Upper lobe of right lung (tissue), 1 donor: Measurements from ENCODE around the gene DMBX1. TPM values are rescaled to one million over a fixed set of nuclear protein-coding genes. Genes with fewer than 3 reads are reported as not detected.

Experiments
- ATAC-seq: fragments of 200-7000 bp; cut with Tn5 transposase; one replicate; pipeline ENCODE4 v1.9.1; 2020; ENCODE audit warnings: mild to moderate bottlenecking, moderate library complexity
- DNase-seq: peaks from one replicate; pipeline ENCODE4 v3.0.0-alpha.2; 2020
- H3K27ac ChIP-seq: fragments of 200-600 bp; one replicate; pipeline ENCODE4 v1.8.0; 2022
- H3K27me3 ChIP-seq: fragments of 200-600 bp; one replicate; pipeline ENCODE4 v1.8.0; 2022; ENCODE audit warnings: mild to moderate bottlenecking
- H3K36me3 ChIP-seq: fragments of 200-600 bp; one replicate; pipeline ENCODE4 v1.8.0; 2022
- H3K4me1 ChIP-seq: fragments of 200-600 bp; one replicate; pipeline ENCODE4 v1.8.0; 2022
- H3K4me3 ChIP-seq: fragments of 200-600 bp; one replicate; pipeline ENCODE4 v1.8.0; 2022; ENCODE audit warnings: mild to moderate bottlenecking
- H3K9me3 ChIP-seq: fragments of 200-600 bp; one replicate; pipeline ENCODE4 v1.8.0; 2022
- intact Hi-C: fragments of 100-400 bp; cut with DNase I; formaldehyde crosslinking; loops from one replicate; pipeline ENCODE4 v1.11.0; 2022
- long read RNA-seq: library from polyadenylated mRNA; unstranded; transcript quantifications from one replicate; pipeline ENCODE4 v2.0.0, GENCODE V29; 2021
- total RNA-seq: library from RNA; stranded (reverse); fragmentation: NEBNext Ultra II Directional; extraction: Animal tissue kit (Norgen Biotek cat#: 25700); gene quantifications from one replicate; pipeline ENCODE4 v1.2.1, GENCODE V29; 2021
- TF ChIP-seq, protein P1 (sequence below): fragments of 200-600 bp; IDR thresholded peaks from one replicate; pipeline ENCODE4 v1.8.0; 2022; ENCODE audit warnings: antibody characterized with exemption
- donor health status: DM: no; HTN: yes; CAD: no; lungs with severe emphysema.

The DMBX1 gene
- not detected for total RNA-seq
- long read RNA-seq = 0 reads

DNA sequence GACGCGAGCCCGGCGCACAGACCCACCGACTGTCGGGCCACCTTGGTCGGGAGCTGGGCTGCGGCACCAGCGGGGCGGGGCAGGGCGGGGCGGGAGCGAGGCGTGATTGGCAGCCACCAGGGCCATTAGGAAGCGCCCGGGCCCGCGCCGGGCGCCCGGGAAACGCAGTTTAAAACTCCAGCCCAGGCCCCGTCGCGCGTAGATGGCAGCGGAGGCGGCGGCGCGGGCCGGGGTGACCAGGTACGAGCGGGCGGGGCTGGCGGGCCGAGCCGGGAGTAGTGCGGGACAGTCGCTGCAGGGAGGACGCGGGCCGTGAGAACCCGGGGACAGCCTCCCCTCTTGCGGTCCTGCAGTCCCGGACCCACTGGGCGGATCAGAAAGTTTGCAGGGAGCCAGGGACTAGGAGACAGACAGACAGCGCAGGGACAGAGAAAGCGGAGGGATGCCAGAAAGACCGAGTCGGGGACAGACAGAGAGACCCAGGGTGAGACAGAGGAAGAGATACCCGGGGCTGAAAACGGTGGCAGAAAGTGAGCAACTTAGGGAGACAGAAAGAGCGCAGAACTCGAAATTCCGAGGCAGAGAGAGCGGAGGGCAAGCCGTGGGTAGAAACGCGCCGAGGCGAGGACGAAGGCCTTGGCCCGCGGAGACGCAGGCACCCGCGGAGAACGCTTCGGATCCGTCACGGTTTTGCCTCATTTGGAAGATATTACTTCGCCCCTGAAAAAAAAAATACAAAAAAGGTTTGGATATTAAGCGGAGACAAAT lies at the start of gene DMBX1:
DMBX1 (plus strand) TSS at position 199 of the 768 bp plus-strand sequence. CDS start 17,175 bp downstream, outside the sequence.
- H3K36me3 ChIP-seq = no peaks in the 10 kb centered on the region
- DNase-seq = peak; percentile 77
- ATAC-seq = peak; percentile 70

DNA sequence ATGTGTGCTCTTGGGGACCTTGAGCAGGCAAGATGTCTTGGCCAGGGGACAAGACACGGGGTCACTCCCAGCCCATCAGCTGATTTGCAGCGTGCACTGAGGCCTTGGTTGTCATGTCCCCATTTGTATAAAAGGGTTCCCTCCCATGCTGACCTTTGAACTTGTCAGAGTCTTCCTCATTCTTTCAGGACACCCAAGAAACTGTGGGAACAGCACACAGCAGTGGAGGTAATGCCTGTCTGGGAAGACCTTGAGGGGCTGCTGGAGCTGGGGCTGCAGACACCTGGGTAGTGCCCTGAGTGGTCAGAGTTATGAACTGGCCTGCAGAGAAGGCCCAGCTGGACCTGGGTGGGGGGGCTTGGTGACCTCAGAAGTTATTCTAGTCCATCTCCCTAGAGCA lies 49.2 kb upstream of the DMBX1 start:
- H3K4me3 ChIP-seq = no peak overlapping the region

More for the DNA sequence above, at the start of gene DMBX1:
- Histone ChIP-seq H3K27ac (no peak within 1 kb of the TSS), H3K4me1 (peaks cover 20% of the 10 kb centered on the region), H3K27me3 (peaks cover 96% of the 10 kb centered on the region), H3K4me3 (peak within 1 kb of the TSS; percentile 38), H3K9me3 (no peaks in the 10 kb centered on the region)
- intact Hi-C loops = no loop called here
- TF ChIP-seq, protein P1, sequence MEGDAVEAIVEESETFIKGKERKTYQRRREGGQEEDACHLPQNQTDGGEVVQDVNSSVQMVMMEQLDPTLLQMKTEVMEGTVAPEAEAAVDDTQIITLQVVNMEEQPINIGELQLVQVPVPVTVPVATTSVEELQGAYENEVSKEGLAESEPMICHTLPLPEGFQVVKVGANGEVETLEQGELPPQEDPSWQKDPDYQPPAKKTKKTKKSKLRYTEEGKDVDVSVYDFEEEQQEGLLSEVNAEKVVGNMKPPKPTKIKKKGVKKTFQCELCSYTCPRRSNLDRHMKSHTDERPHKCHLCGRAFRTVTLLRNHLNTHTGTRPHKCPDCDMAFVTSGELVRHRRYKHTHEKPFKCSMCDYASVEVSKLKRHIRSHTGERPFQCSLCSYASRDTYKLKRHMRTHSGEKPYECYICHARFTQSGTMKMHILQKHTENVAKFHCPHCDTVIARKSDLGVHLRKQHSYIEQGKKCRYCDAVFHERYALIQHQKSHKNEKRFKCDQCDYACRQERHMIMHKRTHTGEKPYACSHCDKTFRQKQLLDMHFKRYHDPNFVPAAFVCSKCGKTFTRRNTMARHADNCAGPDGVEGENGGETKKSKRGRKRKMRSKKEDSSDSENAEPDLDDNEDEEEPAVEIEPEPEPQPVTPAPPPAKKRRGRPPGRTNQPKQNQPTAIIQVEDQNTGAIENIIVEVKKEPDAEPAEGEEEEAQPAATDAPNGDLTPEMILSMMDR = no peak

DNA sequence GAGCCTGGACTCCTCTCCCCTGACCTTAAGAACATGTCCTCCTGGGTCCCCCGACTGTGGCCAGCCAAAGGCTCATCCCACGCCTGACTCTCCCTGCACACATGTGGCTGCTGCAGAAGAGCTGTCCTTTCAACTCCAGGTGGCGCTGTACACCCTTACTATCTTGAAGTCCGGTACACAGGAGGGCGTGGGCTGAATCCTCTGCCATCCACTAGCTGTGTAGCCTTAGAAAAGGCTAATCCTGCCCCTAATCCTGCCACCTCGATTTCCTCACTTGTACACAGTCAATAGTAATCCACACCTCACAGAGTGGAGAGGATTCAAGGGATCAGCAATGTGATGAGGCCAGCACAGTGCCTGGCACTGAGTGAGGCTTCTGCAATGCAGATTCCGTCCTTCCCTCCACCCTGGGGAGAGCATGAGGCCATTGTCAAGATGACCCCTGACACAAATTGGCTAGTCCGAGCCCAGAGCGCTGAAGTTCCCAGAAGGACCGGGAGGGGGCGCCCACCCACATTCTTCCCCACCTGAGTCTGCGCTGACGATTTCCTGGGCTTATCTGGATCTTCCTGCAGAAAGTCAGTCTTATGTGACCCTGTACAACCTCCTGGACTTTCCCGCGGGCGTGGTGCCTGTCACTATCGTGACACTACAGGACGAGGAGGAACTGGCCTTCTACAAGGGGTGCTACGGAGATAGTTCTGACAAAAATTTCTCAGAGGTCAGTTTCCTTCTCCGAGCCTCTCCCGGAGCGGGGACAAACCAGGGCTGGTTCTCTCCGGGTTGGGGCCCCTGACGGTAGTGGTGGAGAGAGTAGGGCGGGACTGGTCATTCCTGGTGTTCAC lies 47.1 kb upstream of the DMBX1 start:
- H3K9me3 ChIP-seq = no peaks in the 10 kb centered on the region
- peaks cover 10% of the 10 kb centered on the region for H3K27me3 ChIP-seq
- intact Hi-C loops = no loop called here
- DNase-seq = peak; percentile 88
- H3K27ac ChIP-seq = no peak overlapping the region
- H3K4me3 ChIP-seq = peak overlapping the region; percentile 31
- TF ChIP-seq, protein P1 = peak; percentile 91
- no peaks in the 10 kb centered on the region for H3K36me3 ChIP-seq
- ATAC-seq = peak; percentile 87
- peaks cover 9% of the 10 kb centered on the region for H3K4me1 ChIP-seq

More for the DNA sequence above, 49.2 kb upstream of the DMBX1 start:
- Histone ChIP-seq H3K27ac (no peak overlapping the region), H3K27me3 (no peaks in the 10 kb centered on the region), H3K9me3 (no peaks in the 10 kb centered on the region), H3K4me1 (peaks cover 9% of the 10 kb centered on the region), H3K36me3 (no peaks in the 10 kb centered on the region)
- intact Hi-C loops = no loop called here
- TF ChIP-seq, protein P1 = no peak
- DNase-seq = no peak
- ATAC-seq = no peak

DNA sequence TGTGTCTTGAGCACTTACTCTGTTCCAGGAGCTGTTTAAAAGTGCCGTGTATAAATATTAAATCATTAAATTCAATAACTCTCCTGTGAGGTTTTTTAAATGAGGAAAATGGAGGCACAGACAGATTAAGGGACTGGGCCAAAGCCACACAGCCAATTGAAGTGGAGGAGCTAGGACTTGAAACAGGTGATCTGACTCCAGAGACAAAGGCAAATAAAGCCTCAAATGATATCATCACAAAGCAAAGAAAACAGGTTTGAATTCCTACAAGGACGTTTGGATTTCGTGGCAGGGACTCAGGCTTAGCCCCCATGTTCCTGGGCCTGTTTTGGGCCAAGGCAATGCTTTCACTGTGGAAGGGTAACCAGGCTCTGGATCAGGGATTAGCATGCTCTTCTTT lies 45.2 kb upstream of the DMBX1 start:
- ATAC-seq (no peak), DNase-seq (no peak)
- TF ChIP-seq, protein P1 = no peak
- intact Hi-C loops = no loop called here
- no peaks in the 10 kb centered on the region for H3K9me3 ChIP-seq
- H3K27ac ChIP-seq = no peak overlapping the region
- peaks cover 18% of the 10 kb centered on the region for H3K4me1 ChIP-seq
- H3K4me3 ChIP-seq = no peak overlapping the region
- H3K27me3 ChIP-seq = peaks cover 27% of the 10 kb centered on the region
- no peaks in the 10 kb centered on the region for H3K36me3 ChIP-seq

DNA sequence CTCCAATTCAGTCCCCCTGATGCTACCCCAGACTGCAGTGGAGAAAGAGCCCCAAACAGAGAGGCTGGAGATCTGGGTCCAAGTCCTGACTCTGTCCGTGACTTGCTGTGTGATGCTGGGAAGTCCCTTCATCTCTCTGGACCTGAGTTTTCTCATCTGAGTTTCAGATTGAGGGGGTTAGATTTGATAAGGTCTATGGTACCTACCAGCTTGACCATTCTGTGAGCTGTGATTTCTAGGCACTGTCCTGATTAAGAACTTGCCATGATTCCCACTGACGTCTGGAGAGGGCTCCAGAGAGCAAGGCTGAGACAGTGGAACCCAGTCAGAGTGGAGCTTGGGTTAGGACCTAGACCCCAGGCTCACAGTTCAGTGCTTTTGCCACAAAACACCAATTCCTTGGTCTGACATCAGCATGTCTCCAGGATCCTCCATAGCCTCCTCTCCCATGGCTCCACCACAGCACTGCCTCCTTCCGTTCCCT lies 43.8 kb upstream of the DMBX1 start:
- no peak for DNase-seq
- TF ChIP-seq, protein P1 = no peak
- no peak overlapping the region for H3K4me3 ChIP-seq
- no peak for ATAC-seq
- H3K27ac ChIP-seq = no peak overlapping the region
- no peaks in the 10 kb centered on the region for H3K9me3 ChIP-seq
- H3K27me3 ChIP-seq = peaks cover 34% of the 10 kb centered on the region
- no peaks in the 10 kb centered on the region for H3K36me3 ChIP-seq
- H3K4me1 ChIP-seq = peaks cover 18% of the 10 kb centered on the region
- intact Hi-C loops = no loop called here
